ENCODE measurements around the gene PNCK.

PNCK gene

GRCh38 chrX:153659268-153659667 lies 14.3 kb downstream of the PNCK start:
- no peak for DNase-seq (ENCODE audit: low read depth)

- no peak for DNase-seq (ENCODE audit: low read depth)
Observed at GRCh38 chrX:153657161-153657560, 16.5 kb downstream of the PNCK start.

DNA sequence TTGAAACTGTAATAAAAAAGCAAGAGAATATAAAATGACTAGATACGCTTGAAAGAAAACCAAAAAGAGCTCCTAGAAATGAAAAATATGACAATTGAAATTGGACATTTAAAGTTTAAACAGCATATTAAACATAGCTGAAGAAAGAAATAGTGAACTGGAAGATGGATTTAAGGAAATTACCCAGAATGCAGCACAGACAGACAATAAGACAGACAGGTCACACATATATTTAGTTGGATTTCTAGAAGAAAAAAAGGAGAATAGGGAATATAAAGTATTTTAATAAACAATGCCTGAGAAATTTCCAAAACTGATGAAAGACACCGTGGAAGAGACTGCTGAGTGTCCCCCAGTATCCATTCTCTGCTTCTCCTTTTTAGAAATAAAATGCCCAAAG lies 20.1 kb downstream of the PNCK start:
- DNase-seq (ENCODE audit: low read depth), result no peak

DNA sequence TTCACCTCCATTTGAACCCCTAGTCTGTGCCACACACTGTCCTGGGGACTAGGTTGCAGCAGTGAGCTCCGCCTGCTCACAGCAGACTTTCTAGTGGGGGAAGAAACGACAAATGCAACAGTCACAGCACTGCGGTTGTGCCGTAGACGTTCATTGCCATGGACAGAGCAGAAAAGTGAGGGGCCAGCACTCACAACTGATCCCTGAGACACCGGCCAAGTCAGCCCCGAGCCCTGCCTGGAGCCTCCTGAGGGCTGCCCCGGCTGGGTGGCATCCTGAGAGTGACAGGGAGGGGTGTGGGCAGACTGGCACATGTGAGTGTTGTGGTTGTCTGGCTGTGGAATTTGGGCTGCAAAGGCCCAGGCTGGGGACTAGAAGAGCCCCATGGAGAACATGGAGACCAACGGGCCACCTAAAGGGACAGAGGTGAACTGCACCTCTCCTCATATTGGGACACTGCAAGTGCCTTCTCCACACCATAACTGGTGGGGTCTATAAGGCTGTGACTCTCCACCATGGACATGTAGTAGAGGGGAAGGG lies 22.0 kb downstream of the PNCK start:
- no peak for DNase-seq (ENCODE audit: low read depth)

GRCh38 chrX:153650959-153651358 lies 22.7 kb downstream of the PNCK start:
- no peak for DNase-seq (ENCODE audit: low read depth)

- DNase-seq (ENCODE audit: low read depth), result no peak
Observed at GRCh38 chrX:153649915-153650782, 23.5 kb downstream of the PNCK start.

- DNase-seq (ENCODE audit: low read depth), result no peak
Observed at GRCh38 chrX:153649178-153649914, 24.3 kb downstream of the PNCK start.

- no peak for DNase-seq (ENCODE audit: low read depth)
Observed at GRCh38 chrX:153648358-153649177, 25.0 kb downstream of the PNCK start.

DNA sequence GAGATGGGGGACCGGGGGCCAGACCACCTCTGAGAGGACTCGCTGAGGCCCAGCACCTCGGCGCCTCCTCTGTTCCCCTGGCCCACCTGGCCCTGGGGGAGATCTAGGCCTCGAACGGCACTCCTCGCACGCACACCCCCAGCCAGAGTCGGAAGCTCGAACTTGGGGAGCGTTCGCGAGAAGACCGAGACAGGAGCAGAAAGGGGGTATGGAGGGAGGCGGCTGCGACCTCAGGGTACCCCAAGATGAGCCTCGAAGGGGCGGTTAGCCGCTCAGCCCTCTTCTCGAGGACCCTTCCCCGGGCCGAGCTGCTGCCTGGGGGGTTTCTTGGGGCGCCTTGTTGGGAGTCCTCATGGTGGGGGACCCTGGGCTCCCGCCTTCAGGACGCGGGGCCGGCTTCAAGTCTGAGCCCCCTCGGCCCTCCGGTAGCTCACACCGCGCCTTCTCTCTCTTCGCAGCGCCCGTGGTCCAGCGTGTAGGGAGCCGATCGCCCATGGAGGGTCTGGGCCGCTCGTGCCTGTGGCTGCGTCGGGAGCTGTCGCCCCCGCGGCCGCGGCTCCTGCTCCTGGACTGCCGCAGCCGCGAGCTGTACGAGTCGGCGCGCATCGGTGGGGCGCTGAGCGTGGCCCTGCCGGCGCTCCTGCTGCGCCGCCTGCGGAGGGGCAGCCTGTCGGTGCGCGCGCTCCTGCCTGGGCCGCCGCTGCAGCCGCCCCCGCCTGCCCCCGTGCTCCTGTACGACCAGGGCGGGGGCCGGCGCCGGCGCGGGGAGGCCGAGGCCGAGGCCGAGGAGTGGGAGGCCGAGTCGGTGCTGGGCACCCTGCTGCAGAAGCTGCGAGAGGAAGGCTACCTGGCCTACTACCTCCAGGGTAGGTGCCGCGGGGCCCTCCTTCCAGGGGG lies 25.9 kb downstream of the PNCK start:
- no peak for DNase-seq (ENCODE audit: low read depth)

- DNase-seq (ENCODE audit: low read depth), result no peak
Observed at GRCh38 chrX:153646620-153647373, 26.8 kb downstream of the PNCK start, which contains the start of gene DUSP9. TSS of gene DUSP9 (plus strand) at chrX:153647203. CDS start at chrX:153647954, 751 bp downstream.

- DNase-seq (ENCODE audit: low read depth), result no peak
Observed at GRCh38 chrX:153645921-153646488, 27.6 kb downstream of the PNCK start.

- no peak for DNase-seq (ENCODE audit: low read depth)
Observed at GRCh38 chrX:153645151-153645550, 28.5 kb downstream of the PNCK start.

GRCh38 chrX:153644356-153645125 lies 29.1 kb downstream of the PNCK start:
- no peak for DNase-seq (ENCODE audit: low read depth)

GRCh38 chrX:153643431-153644351 lies 29.9 kb downstream of the PNCK start:
- no peak for DNase-seq (ENCODE audit: low read depth)

- DNase-seq (ENCODE audit: low read depth), result no peak
Observed at GRCh38 chrX:153642655-153643430, 30.8 kb downstream of the PNCK start.

- no peak for DNase-seq (ENCODE audit: low read depth)
Observed at GRCh38 chrX:153642051-153642654, 31.5 kb downstream of the PNCK start.

DNA sequence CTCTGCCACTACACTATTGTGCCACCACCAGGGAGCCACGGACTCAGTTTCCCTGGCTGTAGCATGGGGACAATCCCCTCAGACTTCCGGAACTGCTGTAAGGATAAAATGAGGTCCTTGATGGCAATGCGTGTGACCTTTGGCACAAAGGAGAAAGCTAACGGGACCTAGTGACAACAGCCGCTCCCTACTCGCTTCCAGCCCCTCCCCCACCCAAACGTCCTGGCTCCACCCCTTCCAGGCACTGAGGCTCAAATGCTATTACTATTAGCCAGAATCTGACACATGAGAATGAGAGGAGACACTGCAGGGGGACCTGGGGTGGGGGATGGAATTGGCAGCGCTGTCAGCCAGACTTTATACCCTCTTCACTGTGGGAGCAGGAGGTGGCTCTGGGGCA lies 32.0 kb downstream of the PNCK start:
- no peak for DNase-seq (ENCODE audit: low read depth)

Measured in CMK (cell line).